ENCODE measurements around the gene SPRY1.

The SPRY1 gene

GRCh38 chr4:123449362-123449761 is 52.8 kb downstream of the SPRY1 start:
- DNase-seq = no peak

- no peak for DNase-seq
Measured at GRCh38 chr4:123449780-123450179, 53.2 kb downstream of the SPRY1 start.

- DNase-seq = no peak
Measured at GRCh38 chr4:123450393-123450792, 53.8 kb downstream of the SPRY1 start.

DNA sequence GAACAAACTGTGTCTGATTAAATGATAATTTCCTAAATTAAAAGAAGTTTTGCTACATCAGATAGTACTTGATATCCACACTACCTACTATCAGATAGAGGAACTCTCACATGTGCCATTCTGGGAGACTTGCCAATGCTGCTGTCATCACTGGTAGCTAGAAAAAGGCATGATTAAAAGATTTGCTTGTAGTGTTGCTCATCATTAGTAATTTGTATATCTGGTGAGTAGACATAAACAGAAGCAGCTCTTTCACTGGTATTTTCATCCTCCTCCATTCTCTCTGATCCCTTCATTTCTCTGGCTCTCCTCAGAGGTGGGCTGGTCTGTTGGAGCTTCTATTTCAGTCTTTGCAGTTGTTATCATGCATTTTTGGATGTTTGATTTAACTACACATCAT is 56.0 kb downstream of the SPRY1 start:
- no peak for DNase-seq

GRCh38 chr4:123453061-123453680 is 56.6 kb downstream of the SPRY1 start:
- DNase-seq = no peak

All from activated CD4-positive, alpha-beta T cell treated with anti-CD3 and anti-CD28 coated beads, Interleukin-2, Interleukin-6, amounts not matched to agents 100 ng/mL and 50 ng/mL, durations not matched to agents 16 hours and 8 hours (primary cell).